DMS153 treated with DMSO at 0.1 percent for 48 hours (cell line): ENCODE results near the gene NTSR2.
A peak's percentile ranks its signal among the peaks of the same experiment; 100 is the strongest.

Source experiments
- DNase-seq: peaks from one replicate; lab custom pipeline; 2025; ENCODE audit not compliant: unreplicated experiment; lab: John Stamatoyannopoulos, UW

The NTSR2 gene

DNA sequence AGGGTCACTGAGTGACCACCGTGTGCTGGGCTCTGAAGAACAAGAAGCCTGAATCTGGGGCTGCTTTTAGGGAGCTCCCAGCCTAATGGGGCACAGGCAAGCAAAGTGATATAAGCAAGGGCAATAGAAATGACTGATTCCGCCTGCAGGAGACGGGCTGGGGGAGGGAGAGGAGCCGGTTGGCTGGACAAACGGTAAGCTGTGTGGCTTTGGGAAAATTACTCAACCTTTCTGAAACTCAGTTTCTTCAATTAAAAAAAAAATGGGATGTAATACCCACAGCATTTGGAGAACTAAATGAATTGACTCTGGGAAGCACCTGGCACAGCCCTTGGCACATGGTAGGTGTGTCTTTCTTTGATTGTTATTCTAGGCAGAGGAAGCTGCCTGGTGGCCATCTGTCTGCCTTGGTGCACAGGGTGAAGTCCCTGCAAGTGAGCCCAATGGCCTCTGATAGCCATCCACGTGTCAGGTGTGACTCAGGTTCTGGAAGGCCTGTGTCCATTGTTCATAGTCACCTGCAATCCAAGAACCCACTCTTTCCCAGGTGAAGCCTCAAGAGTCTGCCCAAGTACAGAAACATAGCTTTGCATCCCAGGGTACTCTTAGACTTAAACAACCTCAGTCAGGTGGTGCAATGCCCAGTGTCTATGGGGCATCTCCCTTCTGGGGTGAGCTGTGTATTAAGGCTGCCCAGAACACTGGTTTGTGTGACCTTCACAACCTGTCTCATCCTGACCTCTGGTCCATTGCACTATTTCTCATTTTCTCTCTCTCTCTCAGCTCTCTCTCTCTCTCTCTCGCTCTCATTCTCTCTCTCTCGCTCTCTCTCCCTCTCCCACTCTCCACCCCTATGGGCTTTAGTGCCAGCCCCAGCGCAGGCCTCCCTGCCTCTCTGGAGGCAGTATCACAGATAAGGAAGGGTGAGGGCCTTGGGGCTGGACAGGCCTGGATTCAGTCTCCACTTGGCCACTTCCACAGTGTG is 30.0 kb upstream of the NTSR2 start:
- no peak for DNase-seq

DNA sequence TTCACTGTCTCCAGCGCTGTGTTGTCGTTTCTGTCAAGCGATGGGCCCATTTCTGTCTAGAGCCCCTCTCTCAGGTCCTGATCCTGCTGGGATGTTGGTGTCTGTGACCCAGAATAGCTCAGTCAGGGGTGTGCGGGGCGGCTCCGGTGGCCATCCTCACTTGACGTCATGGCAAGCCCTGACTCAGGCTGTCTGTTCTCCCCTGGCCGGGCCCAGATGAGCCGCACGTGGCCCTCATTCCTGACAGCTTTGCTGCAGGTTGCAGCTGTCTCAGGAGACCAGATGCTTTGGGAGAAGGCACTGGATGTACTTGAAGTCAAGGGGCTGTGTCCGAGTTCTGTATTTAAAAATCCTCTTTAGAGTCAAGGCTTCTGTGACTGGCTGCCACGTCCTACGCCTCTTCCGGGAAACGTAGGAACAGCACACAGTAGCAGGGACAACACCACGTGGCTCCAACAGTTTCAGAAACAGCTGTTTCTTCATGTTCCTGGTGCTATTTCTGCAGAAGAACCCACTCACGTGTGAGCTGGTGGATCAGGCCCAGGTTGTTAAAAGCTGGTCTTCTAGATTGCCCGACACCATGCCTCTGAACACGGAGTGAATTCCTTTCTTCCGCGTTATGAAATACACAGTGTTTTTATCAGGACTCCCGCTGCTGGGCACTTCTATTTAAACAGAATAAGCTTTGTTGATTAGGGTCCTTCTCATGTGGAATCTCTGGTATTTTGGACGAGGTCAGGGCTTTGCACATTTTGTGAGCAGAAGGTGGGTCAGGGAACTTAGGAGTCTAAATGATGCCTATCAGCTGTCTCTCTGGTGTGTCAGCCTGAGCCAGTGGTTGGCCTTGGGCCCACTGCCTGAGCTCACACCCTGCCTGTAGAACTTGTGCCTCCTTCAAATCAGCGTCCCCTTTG is 28.3 kb upstream of the NTSR2 start:
- no peak for DNase-seq

DNA sequence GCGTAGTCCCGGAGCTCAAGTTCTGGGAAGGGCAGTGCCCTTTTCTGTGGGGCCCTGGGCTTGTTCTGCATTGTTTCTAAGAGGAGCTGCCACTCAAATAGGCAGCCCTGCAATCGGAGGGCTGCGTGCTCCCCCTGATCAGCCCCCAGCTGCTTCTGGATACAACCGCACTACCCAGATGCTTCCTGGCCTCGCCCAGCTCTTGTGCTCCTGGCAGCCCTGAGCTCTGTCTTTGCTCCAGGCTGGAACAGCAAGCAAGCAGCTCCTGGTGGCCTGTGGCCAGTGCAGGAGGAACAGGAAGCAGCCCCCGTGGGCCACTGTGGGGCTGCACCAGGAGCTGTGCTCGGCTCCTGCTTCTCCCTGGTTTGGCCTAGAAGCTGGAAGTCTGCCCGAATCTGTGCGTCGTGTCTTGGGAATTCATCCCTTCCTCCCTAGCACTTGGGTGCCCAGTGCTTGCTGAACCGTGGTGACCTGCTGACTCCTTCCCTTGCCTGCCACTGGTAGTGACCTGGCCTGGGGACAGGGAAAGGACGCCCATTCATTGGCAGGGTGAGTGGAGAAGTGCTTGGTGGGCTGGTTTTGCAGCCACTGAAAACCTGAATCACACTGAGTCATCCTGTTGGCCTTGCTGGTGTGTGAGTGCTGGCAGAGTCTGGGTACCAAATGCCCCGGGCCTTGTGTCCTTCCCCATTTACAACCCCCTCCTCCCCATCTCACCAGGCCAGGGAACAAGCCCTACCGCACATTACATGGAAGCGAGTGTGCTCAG is 27.3 kb upstream of the NTSR2 start:
- no peak for DNase-seq

DNA sequence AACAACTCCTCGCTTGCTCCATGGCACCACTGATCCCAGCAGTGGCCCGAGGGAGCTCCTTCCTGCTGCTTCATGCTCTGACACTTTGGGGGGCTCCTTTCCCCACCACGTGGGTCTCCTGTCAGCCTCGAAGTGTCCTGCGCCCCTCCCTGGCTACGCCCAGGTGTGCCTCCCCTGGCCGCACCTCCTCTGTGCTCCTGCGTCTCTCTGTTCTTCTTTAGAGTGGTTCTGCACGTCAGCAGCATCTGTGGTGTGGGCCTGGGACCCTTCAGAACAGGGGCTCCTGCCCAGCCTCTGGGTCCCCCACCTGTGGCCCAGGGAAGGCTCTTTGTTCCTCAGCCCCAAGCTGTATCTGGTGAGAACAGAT is 26.7 kb upstream of the NTSR2 start:
- no peak for DNase-seq

DNA sequence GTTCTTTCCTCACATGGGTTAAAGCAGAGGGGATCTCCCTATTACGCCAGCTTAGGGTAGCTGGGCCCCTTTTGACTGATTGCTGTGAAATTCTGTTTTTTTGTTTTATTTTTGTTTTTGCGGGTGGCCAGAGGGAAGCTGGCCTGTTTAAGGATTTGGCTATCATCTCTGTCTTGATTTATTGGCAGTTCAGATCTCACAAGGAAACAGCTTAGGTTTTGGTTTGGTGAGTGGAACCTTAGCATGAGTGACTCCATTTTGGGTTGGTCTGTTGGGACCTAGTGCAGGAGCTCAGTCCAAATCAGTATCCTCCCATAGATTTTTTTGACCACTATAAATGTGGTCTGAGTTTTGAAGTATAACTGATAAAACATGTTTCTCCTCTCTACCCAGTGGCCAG is 25.6 kb upstream of the NTSR2 start:
- DNase-seq, result no peak

DNA sequence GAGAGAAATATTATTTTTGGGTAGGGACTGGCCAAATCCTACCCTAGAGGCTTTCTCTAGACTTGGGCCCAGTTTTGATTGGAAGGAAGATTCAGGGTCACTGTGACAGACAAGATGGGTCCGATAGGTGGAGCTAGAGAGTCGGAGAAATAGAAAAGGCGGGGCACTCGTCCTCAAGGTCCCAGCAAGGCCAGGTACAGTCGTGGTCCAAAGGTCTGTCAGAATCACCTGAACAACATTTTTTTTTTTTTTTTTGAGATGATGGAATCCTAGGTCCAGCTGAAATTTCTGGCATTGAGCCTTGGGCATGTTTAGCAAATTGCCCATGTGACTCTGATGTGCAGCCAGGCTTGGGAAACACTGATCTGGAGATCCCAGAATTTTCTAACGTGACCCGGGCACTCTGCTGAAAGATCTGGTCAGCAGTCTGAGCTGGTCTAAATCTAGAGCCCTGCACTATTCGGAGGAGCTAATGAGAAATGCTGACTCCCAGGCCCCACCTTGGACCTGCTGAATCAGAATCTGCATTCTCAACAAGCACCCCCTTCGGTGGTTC is 23.0 kb upstream of the NTSR2 start:
- peak; percentile 39 for DNase-seq

DNA sequence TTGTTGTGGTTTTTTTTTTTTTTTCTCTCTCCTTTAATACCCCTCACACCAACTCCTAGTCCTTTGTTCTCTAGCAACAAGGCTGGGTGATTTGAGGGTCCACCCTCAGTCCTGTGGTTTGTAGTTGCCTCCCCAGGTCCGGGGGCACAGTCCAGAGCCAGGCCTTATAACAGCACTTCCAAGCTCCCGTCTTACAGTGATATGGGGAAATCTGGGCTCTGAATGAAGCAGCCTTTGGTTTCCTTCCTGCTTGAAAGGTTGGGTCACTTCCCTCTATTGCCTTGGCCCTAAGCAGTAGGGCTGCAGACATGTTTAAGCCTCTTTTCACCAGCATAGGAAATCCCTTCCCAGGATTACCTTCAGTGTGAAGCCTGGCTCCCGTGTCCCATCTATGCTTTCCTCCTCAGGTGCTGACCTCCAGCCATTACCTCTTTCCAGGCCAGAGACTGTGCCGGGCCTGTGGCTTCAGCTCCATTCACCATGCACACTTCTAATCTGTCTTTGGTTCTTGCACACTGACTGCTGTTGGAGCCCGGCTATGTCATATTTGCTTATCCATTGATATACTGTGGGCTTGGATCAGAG is 21.2 kb upstream of the NTSR2 start:
- DNase-seq, result no peak

DNA sequence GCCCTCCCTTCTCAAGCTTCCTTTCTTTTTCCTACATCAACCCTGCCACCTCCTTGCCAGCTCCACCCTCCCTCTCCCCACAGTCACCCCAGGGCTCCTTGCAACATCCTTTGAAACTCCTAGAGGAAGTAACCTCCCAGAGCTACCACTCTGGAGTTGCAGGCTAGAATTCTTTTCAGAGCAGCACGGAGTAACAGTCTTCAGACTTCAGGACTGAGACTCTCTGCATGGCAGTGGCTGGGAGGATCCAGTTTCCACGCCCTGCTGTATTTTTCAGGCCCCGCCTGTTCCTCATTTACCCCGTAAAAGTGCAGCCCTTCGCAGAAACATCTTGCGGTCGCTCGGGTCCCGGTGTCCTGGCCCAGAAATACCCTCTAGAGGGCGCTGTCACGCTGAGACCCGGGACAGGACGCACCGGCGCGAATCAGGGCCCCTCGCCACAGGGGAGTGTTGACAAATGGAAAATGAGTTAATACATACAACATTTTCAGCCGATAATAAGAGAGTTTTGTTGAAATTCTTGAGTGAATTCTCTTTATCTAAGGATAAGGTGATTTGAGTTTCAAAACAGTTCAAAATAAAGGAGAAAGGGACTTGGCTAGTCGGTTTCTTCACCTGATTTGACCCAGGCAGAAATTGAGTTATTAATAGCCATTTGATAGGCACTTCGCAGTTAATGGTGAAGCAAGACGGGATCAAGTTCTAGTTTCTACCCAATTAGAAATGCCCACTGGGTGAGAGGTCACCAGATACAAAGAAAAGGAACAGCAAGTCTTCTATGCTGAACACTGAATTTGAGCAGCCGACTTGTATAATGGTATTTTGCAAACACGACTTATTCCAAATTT is 18.5 kb upstream of the NTSR2 start:
- DNase-seq, result peak; percentile 33

DNA sequence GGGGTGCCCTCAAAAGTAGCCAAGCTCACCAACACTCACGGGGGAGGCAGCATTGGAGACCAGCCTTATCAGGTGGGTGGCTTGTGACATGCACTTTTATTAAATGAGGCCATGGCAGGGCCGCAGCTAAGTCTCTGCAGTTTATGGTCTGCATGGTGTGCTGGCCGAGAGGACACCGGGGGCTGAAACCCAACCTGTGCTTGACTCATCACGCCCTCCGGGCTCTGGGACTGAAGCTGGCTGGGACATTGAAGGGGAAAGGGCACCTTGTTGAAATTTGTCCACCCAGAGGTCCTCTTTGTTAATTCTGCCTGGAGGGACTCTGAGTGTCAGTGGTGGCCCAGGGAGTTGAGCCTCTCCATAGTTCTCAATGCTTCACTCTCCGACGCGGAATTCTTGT is 17.7 kb upstream of the NTSR2 start:
- DNase-seq, result no peak

DNA sequence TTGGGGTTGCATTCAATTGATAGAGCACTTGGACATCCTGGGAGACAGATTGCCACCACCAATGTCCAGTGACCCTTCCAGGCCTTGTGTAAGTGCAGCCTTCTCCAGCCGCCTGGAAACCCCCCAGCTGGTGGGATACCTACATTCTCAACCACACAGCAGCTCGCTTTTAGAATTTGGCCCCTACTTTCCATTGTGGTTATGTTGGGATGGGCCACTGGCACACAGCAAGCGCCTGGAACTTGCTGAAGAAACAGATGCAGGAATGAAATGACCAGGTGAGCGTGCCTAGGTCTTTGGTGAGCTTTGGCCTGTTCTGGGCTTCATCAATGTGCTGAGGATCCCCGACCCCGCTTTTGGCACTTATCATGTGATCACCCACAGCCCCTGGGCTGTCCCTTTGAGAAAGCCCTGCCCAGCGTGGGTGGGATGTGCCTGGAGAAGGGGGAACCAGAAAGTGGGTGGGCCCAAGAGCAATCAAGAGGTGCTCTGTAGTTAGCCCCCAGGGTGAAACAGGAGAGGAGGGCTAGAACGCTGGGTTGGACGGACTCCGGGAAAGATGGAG is 16.0 kb upstream of the NTSR2 start:
- no peak for DNase-seq

DNA sequence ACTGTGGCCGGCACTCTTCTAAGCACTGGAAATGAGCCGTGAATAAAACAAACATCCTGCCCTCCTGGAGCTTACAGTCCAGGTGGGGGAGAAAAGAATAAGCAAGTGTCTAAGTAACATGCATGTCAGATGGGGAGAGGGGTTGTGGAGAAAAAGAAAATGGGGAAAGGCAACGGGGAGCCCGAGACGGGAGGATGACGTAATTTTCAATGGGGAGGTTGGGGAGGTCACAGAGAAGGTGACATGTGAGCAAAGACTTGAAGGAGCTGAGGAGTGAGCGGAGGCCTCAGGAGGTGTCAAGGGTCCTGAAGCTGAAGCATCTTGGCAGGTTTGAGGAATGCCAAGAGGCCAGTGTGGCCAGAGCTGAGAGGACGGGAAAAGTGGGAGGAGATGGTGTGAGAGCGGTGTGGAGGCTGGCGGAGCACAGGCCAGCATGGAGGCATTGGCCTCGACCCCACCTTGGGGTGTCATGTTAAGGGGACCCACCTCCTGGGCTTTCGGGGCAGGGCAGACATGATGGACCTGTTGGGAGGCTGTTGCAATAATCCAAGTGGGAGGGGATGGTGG is 15.0 kb upstream of the NTSR2 start:
- DNase-seq, result no peak

DNA sequence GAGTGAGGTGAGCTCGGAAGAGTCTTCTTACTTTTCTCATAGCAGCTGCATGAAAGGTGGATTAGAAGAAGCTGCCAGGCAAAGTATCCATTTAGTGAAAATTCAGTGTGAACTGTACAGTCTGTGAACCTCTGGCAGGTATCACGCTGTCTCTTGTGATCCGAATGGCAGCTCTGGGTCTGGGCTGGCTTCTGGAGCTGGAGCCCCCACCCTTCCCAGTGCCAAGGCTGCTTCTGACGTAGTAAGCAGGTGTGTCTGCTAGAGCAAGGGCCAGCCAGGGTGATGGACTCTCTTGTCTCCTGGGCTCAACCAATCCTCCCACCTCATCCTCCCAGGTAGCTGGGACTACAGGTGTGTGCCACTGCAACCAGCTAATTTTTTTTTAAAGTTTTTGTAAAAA is 14.0 kb upstream of the NTSR2 start:
- DNase-seq, result no peak

DNA sequence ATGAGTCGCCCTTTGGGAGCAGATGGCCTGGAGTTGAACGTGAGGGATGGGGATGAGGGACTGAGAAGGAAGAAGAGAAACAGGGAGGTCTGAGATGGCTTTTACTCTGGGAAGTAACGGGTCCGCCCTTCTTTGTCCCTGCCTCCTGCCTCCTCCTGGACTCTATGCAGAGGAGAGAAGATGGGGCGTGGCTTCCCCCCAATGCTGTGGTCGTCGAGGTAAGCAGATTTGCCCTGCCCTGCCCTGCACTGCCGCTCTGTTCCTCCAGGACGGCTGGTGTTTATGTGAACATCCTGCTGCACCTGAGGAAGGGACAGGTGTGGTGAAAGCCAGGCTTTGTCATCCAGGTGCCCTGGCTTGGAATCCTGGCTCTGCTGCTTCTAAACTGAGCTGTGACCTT is 13.5 kb upstream of the NTSR2 start:
- no peak for DNase-seq

DNA sequence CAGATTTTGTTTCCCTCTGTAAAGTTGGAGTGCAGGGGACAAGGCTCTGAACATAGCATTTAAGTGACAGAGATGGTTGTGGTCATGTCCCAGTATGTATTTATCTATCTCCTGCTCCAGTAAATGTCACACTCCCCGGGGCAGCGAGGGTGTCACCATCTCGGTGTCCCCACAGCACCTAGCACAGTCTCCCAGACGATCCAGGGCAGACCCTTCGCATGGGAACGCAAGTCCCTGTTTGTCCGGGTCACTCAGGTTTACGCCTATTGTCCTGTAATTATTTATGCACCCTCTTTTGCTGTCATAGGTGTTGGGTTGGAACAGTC is 12.6 kb upstream of the NTSR2 start:
- DNase-seq, result no peak

DNA sequence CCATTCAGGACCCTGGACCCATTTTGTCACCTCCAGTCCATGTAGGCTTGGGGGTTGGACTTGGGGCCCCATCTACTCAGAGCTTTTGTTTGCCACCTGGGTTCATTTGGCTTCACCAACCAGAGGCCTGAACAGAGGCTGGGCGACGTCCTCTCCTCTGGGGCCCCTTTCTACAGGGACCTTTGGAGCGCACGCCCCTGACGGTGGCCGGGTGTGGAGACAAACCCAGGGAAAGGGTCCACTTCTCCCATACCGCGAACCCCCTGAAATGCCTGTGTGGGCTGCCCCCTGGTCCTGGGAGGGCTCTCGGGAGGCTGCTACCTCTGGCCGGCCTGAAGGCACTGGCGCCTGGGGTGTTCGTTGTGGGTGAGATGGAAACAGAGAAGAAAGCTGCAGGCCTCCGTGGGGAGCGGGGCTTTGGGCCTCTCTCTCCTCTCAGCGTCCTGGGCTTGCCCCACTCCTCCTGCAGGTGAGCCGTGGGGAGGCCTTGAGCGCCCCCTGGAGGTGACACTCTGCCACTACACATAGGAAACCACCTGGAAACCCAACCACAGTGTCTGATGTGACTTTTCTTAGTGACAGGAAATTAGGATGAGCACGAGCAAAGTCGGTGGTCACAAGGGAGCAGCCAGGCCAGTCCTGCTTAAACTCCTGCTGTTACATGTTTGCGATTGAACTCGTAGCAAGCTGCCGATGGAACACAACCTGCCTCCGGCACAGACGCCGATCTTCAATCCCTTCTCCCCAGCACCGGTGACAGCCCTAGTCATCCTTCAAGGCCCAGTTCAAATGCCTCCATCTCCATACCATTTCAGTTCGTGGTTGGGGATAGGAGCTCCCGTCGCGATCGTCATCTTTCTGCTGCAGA is 12.0 kb upstream of the NTSR2 start:
- peak; percentile 47 for DNase-seq

DNA sequence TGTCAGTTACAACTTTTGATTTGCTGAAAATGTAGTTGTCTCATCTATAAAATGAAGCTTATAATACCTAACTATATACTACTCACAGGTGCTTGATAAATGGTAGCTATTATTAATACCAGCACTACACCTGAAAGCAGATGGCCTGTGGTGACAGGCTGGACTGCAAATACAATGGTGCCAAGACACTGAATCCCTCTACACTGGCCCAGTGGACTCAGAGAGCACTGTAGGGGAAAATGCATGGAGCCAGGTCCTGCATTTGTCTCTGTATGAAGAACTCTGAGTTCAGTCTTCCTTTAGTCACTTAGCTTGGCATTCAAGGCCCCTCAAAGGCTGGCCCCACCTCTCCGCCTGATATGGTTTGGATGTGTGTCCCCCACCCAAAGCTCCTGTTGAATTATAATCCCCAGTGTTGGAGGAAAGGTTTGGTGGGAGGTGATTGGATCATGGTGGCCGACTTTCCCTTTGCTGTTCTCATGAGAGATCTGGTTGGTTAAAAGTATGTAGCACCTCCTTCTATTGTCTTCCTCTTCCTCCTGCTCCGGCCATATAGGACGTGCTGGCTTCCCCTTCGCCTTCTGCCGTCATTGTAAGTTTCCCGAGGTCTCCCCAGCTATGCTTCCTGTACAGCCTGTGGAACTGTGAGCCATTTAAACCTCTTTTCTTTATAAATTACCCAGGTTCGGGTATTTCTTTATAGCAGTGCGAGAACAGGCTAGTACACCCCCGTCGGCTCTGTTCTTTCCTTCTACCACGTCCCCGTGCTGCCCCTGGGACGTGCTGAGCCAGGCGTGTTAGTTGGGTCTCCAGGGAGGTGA is 11.1 kb upstream of the NTSR2 start:
- DNase-seq, result no peak

DNA sequence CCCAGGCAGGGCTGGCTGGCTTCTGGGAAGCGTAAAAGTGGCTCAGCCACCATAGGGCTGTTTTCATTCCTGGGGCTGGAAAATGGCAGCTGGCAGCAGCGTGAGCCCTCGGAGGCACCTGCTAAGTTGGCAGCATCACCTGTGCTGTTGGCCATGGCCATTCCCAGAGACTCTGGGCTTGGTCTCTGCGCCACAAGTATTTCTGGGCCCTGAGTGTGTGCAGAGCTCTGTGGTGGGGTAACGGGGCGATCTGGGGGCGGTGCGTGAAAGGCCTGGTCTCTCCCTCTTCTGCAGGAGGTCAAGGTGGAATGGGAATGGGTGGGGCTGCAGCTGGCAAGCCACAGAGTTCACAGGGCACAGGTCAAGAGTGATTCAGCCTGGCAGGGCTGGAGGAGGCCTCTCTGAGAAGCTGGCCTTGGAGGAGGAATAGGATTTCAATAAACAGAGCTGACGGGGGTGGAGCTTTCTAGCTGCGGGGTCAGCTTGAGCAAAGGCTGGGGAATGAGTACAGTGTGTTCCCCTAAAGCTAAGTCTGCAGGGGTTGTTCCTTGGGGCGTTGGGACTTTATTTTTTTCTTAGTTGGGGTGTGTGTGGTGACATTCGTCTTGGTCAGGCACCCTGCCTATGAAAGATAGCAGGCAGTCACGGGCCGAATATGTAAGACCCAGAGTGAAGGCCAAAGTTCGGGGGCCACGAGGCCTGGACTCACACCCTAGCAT is 10.3 kb upstream of the NTSR2 start:
- DNase-seq, result no peak
